ENCODE measurements around the gene SHISA5. TPM values are rescaled to one million over a fixed set of nuclear protein-coding genes. Genes with fewer than 3 reads are reported as not detected.
A peak's percentile ranks its signal among the peaks of the same experiment; 100 is the strongest.

The SHISA5 gene
- total RNA-seq, 1 experiment from 2014 or later = 159 TPM

- Histone ChIP-seq H3K36me3 (ENCODE audit: low read depth, low read length) (peaks cover 5% of the 10 kb centered on the region; the same call in 1 of the 2 replicates), H3K9me2 (replicated peaks; ENCODE audit: low read length) (no peaks in the 10 kb centered on the region), H3F3A (ENCODE audit: low read length, unreplicated experiment) (no peaks in the 10 kb centered on the region), H2AFZ (ENCODE audit: low read length) (no peak overlapping the region), H3K79me2 (ENCODE audit: low read length) (no peaks in the 10 kb centered on the region), H3K9me3 (ENCODE audit: low read length) (no peaks in the 10 kb centered on the region), H3K4me3 (ENCODE audit: low read length) (no peak overlapping the region), H4K20me1 (ENCODE audit: low read length) (no peaks in the 10 kb centered on the region), H3K27ac (ENCODE audit: low read length) (no peak overlapping the region), H3K4me2 (ENCODE audit: low read length) (no peak overlapping the region), H3K27me3 (ENCODE audit: low read length) (no peaks in the 10 kb centered on the region), H3K4me1 (ENCODE audit: insufficient read depth, low read length) (no peaks in the 10 kb centered on the region), H3K9ac (ENCODE audit: low read length) (no peak overlapping the region)
- intact Hi-C loops (cut with micrococcal nuclease) = no loop called here
- no TSS peak for BruUV-seq (replicated peaks)
- ATAC-seq = 0 out of 2 replicates have a peak, but pooled peaks have one; percentile 19
- no peak for DNase-seq
- no peak for TF ChIP-seq CTCF (conservative IDR thresholded peaks at IDR 0.05; ENCODE audit: low read depth, low read length)
- no peak for TF ChIP-seq EZH2phosphoT487 (IDR thresholded peaks at IDR 0.05; ENCODE audit: borderline replicate concordance, low read length)
- no peak for TF ChIP-seq EZH2 (IDR thresholded peaks at IDR 0.05; ENCODE audit: low read length, unreplicated experiment)
- ChIA-PET CTCF (no interaction called here), POLR2A (ENCODE audit: unreplicated experiment) (no interaction called here)
Measured at GRCh38 chr3:48516571-48516970, 12.6 kb upstream of the SHISA5 start.

DNA sequence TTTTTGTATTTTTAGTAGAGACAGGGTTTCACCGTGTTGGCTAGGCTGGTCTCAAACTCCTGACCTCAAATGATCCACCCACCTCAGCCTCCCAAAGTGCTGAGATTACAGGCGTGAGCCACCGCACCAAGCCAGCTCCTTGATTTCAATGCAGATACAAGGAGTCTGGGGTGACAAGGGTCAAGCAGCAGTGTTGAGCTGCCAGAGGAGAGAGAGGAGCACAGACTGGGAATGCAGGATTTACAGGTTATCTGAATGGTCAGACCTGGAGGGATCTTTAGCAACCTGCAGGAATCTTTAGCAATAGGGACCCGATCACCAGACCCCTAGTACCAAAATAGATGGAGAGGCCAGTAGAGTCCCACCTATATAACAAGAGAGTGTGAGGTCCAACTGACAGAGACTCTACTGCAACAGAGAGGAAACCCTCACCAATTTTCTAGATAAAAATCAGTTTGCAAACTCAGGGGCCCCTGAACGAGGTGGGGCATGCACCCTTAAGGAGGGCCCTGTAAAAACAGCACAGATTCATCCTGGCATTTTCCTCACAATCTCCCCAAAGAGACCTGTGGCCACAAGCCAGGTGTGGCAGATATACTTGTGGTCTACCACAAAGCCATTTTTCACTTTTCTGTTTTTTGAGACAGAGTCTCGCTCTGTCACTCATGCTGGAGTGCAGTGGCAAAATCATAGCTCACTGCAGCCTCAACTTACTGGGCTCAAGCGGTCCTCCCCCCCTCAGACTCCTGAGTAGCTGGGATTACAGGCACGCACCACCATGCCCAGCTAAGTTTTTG is 10.7 kb upstream of the SHISA5 start:
- TF ChIP-seq CTCF (conservative IDR thresholded peaks at IDR 0.05; ENCODE audit: low read depth, low read length) = no peak
- TF ChIP-seq EZH2phosphoT487 (IDR thresholded peaks at IDR 0.05; ENCODE audit: borderline replicate concordance, low read length) = no peak
- no peak for TF ChIP-seq EZH2 (IDR thresholded peaks at IDR 0.05; ENCODE audit: low read length, unreplicated experiment)
- Histone ChIP-seq H3K27ac (ENCODE audit: low read length) (no peak overlapping the region), H3K9ac (ENCODE audit: low read length) (no peak overlapping the region), H2AFZ (ENCODE audit: low read length) (no peak overlapping the region), H3K36me3 (ENCODE audit: low read depth, low read length) (peaks cover 5% of the 10 kb centered on the region; the same call in 1 of the 2 replicates), H4K20me1 (ENCODE audit: low read length) (no peaks in the 10 kb centered on the region), H3K9me2 (replicated peaks; ENCODE audit: low read length) (no peaks in the 10 kb centered on the region), H3K4me1 (ENCODE audit: insufficient read depth, low read length) (no peaks in the 10 kb centered on the region), H3K4me3 (ENCODE audit: low read length) (no peak overlapping the region), H3K27me3 (ENCODE audit: low read length) (no peaks in the 10 kb centered on the region), H3K79me2 (ENCODE audit: low read length) (no peaks in the 10 kb centered on the region), H3K4me2 (ENCODE audit: low read length) (no peak overlapping the region), H3F3A (ENCODE audit: low read length, unreplicated experiment) (no peaks in the 10 kb centered on the region), H3K9me3 (ENCODE audit: low read length) (no peaks in the 10 kb centered on the region)
- ChIA-PET POLR2A (ENCODE audit: unreplicated experiment) (no interaction called here), CTCF (no interaction called here)
- ATAC-seq (no peak), DNase-seq (no peak)
- BruUV-seq (replicated peaks) = no TSS peak
- intact Hi-C loops (cut with micrococcal nuclease) = no loop called here

- ChIA-PET POLR2A (ENCODE audit: unreplicated experiment) (no interaction called here), CTCF (no interaction called here)
- Histone ChIP-seq H3K9me2 (replicated peaks; ENCODE audit: low read length) (no peaks in the 10 kb centered on the region), H3K9ac (ENCODE audit: low read length) (no peak overlapping the region), H4K20me1 (ENCODE audit: low read length) (no peaks in the 10 kb centered on the region), H3K27ac (ENCODE audit: low read length) (no peak overlapping the region), H3K27me3 (ENCODE audit: low read length) (no peaks in the 10 kb centered on the region), H3K4me3 (ENCODE audit: low read length) (no peak overlapping the region), H3K4me1 (ENCODE audit: insufficient read depth, low read length) (peaks cover 21% of the 10 kb centered on the region), H2AFZ (ENCODE audit: low read length) (no peak overlapping the region), H3K36me3 (ENCODE audit: low read depth, low read length) (no peaks in the 10 kb centered on the region), H3K9me3 (ENCODE audit: low read length) (no peaks in the 10 kb centered on the region), H3F3A (ENCODE audit: low read length, unreplicated experiment) (peaks cover 5% of the 10 kb centered on the region), H3K4me2 (ENCODE audit: low read length) (no peak overlapping the region), H3K79me2 (ENCODE audit: low read length) (no peaks in the 10 kb centered on the region)
- no peak for TF ChIP-seq CTCF (conservative IDR thresholded peaks at IDR 0.05; ENCODE audit: low read depth, low read length)
- DNase-seq (no peak), ATAC-seq (no peak)
- intact Hi-C loops (cut with micrococcal nuclease) = no loop called here
- BruUV-seq (replicated peaks) = no TSS peak
Measured at GRCh38 chr3:48511551-48511950, 7.6 kb upstream of the SHISA5 start.

Measured in PC-3 (cell line).